Measurements from ENCODE around the gene BACH2. TPM values are rescaled to one million over a fixed set of nuclear protein-coding genes. Genes with fewer than 3 reads are reported as not detected.

Gene BACH2
- total and polyA plus RNA-seq, 10 of the 15 experiments (the other 5 are each of a cell fraction or from before 2014, with no cell fraction given), result 0.03 to 0.28 (median 0.04) TPM; not detected in 3

DNA sequence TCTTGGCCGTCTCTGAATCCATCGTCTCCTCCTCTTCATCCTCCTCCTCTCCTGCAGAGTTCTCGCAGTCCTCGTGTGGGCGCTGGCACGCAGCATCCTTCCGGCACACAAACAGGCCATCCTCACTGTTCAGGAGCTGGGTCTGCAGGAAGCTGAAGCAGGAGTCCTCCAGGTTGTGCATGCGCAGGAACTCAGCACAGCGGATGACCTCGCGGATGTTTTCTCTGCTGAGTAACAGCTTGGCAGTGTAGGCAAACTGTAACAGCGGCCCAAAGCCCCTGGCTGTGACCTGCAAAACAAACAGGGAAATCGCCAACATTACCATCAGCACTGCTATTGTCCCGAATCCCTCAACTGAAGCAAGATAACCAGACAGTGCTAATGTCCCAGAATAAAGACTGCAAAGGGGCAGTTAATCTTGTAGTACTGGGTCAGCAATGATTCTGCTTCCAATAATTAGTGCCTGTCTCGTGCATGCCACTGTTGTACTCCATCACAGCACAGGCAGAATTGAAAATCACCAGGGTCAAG is 345.0 kb downstream of the BACH2 start:
- ChIA-PET SMC1A (ENCODE audit: uncharacterized antibody, unreplicated experiment) (no interaction called here), POLR2A (no interaction called here), CTCF (interaction anchor here (2.0 kb wide), 1 partner anchor 11 kb away, joined by 9 read pairs; no protein-coding TSS in a partner anchor), RAD21 (ENCODE audit: unreplicated experiment) (no interaction called here)
- no TSS peak for BruUV-seq (replicated peaks)
- H2AFZ ChIP-seq (ENCODE audit: control insufficient read depth, low read depth, low read length), result no peak overlapping the region
- intact Hi-C loops (cut with micrococcal nuclease; ENCODE audit: unreplicated experiment), result no loop called here
- FAIRE-seq (no peak), DNase-seq (ENCODE audit: low read depth, low spot score) (no peak), ATAC-seq (no peak)
- no peak overlapping the region for H3K27ac ChIP-seq (ENCODE audit: control insufficient read depth, insufficient read depth)
- in situ Hi-C loops (cut with MboI), result no loop called here
- H3K4me1 ChIP-seq (ENCODE audit: control insufficient read depth, insufficient read depth, low read length), result no peaks in the 10 kb centered on the region
- 75% methylated on average over 15 of the region's 15 CpGs for WGBS (ENCODE audit: insufficient coverage, insufficient replicate concordance, low lambda C conversion rate, missing lambda C conversion rate)
- H3K4me3 ChIP-seq, result no peak overlapping the region
- H3K9ac ChIP-seq (ENCODE audit: control insufficient read depth, insufficient read depth, low read length), result no peak overlapping the region
- no peaks in the 10 kb centered on the region for H3K79me2 ChIP-seq (ENCODE audit: control insufficient read depth, insufficient read depth, low read length)
- H4K20me1 ChIP-seq (ENCODE audit: control insufficient read depth, insufficient read depth), result no peaks in the 10 kb centered on the region
- H3K4me2 ChIP-seq (ENCODE audit: control insufficient read depth, insufficient read depth), result no peak overlapping the region
- peaks cover 0 to 3% of the 10 kb centered on the region in 2 experiments; a peak in 1 of 4 replicates for H3K27me3 ChIP-seq (replicated peaks in 1 of 2; ENCODE audit: control insufficient read depth in 2 of 2, insufficient read depth in 2 of 2, low read length in 1 of 2)
- no peaks in the 10 kb centered on the region for H3K36me3 ChIP-seq (ENCODE audit: control insufficient read depth in 2 of 2, insufficient read depth in 2 of 2, low read length in 1 of 2)
- no peaks in the 10 kb centered on the region for H3K9me3 ChIP-seq (replicated peaks; ENCODE audit: control insufficient read depth, insufficient read depth, low read length)
- TF ChIP-seq, protein P1, sequence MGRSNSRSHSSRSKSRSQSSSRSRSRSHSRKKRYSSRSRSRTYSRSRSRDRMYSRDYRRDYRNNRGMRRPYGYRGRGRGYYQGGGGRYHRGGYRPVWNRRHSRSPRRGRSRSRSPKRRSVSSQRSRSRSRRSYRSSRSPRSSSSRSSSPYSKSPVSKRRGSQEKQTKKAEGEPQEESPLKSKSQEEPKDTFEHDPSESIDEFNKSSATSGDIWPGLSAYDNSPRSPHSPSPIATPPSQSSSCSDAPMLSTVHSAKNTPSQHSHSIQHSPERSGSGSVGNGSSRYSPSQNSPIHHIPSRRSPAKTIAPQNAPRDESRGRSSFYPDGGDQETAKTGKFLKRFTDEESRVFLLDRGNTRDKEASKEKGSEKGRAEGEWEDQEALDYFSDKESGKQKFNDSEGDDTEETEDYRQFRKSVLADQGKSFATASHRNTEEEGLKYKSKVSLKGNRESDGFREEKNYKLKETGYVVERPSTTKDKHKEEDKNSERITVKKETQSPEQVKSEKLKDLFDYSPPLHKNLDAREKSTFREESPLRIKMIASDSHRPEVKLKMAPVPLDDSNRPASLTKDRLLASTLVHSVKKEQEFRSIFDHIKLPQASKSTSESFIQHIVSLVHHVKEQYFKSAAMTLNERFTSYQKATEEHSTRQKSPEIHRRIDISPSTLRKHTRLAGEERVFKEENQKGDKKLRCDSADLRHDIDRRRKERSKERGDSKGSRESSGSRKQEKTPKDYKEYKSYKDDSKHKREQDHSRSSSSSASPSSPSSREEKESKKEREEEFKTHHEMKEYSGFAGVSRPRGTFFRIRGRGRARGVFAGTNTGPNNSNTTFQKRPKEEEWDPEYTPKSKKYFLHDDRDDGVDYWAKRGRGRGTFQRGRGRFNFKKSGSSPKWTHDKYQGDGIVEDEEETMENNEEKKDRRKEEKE (IDR thresholded peaks at IDR 0.05), result no peak
- TF ChIP-seq CREM (IDR thresholded peaks at IDR 0.05; ENCODE audit: low read depth) (no peak), ZZZ3 (IDR thresholded peaks at IDR 0.05; ENCODE audit: control insufficient read depth, insufficient read length, low read depth) (no peak), IKZF1 (conservative IDR thresholded peaks at IDR 0.05) (no peak), WRNIP1 (IDR thresholded peaks at IDR 0.05; ENCODE audit: borderline replicate concordance, low read depth, low read length) (no peak), NRF1 (conservative IDR thresholded peaks at IDR 0.05; ENCODE audit: low read depth, low read length) (no peak), CHD4 (IDR thresholded peaks at IDR 0.05) (no peak), SUPT20H (IDR thresholded peaks at IDR 0.05; ENCODE audit: borderline replicate concordance, control insufficient read depth, low read depth, low read length) (no peak), TARDBP (IDR thresholded peaks at IDR 0.05; ENCODE audit: borderline replicate concordance) (no peak), SMARCA5 (IDR thresholded peaks at IDR 0.05) (no peak)
- TF ChIP-seq, protein P2, sequence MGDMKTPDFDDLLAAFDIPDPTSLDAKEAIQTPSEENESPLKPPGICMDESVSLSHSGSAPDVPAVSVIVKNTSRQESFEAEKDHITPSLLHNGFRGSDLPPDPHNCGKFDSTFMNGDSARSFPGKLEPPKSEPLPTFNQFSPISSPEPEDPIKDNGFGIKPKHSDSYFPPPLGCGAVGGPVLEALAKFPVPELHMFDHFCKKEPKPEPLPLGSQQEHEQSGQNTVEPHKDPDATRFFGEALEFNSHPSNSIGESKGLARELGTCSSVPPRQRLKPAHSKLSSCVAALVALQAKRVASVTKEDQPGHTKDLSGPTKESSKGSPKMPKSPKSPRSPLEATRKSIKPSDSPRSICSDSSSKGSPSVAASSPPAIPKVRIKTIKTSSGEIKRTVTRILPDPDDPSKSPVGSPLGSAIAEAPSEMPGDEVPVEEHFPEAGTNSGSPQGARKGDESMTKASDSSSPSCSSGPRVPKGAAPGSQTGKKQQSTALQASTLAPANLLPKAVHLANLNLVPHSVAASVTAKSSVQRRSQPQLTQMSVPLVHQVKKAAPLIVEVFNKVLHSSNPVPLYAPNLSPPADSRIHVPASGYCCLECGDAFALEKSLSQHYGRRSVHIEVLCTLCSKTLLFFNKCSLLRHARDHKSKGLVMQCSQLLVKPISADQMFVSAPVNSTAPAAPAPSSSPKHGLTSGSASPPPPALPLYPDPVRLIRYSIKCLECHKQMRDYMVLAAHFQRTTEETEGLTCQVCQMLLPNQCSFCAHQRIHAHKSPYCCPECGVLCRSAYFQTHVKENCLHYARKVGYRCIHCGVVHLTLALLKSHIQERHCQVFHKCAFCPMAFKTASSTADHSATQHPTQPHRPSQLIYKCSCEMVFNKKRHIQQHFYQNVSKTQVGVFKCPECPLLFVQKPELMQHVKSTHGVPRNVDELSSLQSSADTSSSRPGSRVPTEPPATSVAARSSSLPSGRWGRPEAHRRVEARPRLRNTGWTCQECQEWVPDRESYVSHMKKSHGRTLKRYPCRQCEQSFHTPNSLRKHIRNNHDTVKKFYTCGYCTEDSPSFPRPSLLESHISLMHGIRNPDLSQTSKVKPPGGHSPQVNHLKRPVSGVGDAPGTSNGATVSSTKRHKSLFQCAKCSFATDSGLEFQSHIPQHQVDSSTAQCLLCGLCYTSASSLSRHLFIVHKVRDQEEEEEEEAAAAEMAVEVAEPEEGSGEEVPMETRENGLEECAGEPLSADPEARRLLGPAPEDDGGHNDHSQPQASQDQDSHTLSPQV (IDR thresholded peaks at IDR 0.05), result no peak
- TF ChIP-seq, protein P3, sequence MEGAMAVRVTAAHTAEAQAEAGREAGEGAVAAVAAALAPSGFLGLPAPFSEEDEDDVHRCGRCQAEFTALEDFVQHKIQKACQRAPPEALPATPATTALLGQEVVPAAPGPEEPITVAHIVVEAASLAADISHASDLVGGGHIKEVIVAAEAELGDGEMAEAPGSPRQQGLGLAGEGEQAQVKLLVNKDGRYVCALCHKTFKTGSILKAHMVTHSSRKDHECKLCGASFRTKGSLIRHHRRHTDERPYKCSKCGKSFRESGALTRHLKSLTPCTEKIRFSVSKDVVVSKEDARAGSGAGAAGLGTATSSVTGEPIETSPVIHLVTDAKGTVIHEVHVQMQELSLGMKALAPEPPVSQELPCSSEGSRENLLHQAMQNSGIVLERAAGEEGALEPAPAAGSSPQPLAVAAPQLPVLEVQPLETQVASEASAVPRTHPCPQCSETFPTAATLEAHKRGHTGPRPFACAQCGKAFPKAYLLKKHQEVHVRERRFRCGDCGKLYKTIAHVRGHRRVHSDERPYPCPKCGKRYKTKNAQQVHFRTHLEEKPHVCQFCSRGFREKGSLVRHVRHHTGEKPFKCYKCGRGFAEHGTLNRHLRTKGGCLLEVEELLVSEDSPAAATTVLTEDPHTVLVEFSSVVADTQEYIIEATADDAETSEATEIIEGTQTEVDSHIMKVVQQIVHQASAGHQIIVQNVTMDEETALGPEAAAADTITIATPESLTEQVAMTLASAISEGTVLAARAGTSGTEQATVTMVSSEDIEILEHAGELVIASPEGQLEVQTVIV (IDR thresholded peaks at IDR 0.05; ENCODE audit: borderline replicate concordance, partially characterized antibody), result no peak
- TF ChIP-seq, protein P4, sequence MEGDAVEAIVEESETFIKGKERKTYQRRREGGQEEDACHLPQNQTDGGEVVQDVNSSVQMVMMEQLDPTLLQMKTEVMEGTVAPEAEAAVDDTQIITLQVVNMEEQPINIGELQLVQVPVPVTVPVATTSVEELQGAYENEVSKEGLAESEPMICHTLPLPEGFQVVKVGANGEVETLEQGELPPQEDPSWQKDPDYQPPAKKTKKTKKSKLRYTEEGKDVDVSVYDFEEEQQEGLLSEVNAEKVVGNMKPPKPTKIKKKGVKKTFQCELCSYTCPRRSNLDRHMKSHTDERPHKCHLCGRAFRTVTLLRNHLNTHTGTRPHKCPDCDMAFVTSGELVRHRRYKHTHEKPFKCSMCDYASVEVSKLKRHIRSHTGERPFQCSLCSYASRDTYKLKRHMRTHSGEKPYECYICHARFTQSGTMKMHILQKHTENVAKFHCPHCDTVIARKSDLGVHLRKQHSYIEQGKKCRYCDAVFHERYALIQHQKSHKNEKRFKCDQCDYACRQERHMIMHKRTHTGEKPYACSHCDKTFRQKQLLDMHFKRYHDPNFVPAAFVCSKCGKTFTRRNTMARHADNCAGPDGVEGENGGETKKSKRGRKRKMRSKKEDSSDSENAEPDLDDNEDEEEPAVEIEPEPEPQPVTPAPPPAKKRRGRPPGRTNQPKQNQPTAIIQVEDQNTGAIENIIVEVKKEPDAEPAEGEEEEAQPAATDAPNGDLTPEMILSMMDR (IDR thresholded peaks at IDR 0.05 in 2 of 3, conservative IDR thresholded peaks at IDR 0.05 in 1 of 3; ENCODE audit: control insufficient read depth in 2 of 3, extremely low read depth in 1 of 3, insufficient read depth in 1 of 3, low read depth in 3 of 3, low read length in 3 of 3), result no peak
